H1 (cell line): ENCODE measurements around the gene ANKRD34B. TPM values are rescaled to one million over a fixed set of nuclear protein-coding genes. Genes with fewer than 3 reads are reported as not detected.

Source experiments
- JUND ChIP-seq: IDR thresholded peaks from 2 replicates; pipeline ENCODE4 v1.6.1; 2011; ENCODE audit warnings: mild to moderate bottlenecking, improper control_type of control experiment, low read length
- PHF8 ChIP-seq: fragments of 200-600 bp; sonication (generic); conservative IDR thresholded peaks from 2 replicates; pipeline ENCODE4 v1.7.1; 2012; ENCODE audit warnings: low read depth, mild to moderate bottlenecking, inconsistent platforms, low read length, moderate library complexity
- POLR2AphosphoS5 ChIP-seq: IDR thresholded peaks from 2 replicates; pipeline ENCODE4 v1.6.1; 2011; ENCODE audit warnings: low read depth, low read length
- RAD21 ChIP-seq, 2 experiments: IDR thresholded peaks in 1 of 2; conservative IDR thresholded peaks in 1 of 2; 2 replicates each; pipeline ENCODE4 v1.6.1; 2011; ENCODE audit warnings: low read depth in 2 of 2, low read length in 2 of 2, improper control_type of control experiment in 1 of 2, inconsistent platforms in 1 of 2, mild to moderate bottlenecking in 1 of 2, moderate library complexity in 1 of 2
- RBBP5 ChIP-seq: IDR thresholded peaks from 2 replicates; pipeline ENCODE4 v1.7.1; 2012; ENCODE audit warnings: low read depth, mild to moderate bottlenecking, inconsistent platforms, low read length, moderate library complexity, borderline replicate concordance
- polyA plus RNA-seq, 7 experiments: library from polyadenylated mRNA; depleted of rRNA in 3 of 7; stranded (reverse) in 5 of 7; unstranded in 2 of 7; fragments of >200 nt in 5 of 7; fragments of 200-250 nt in 2 of 7; gene quantifications; 1 replicate in 5 of 7; 2 replicates in 1 of 7; 4 replicates in 1 of 7; pipeline versions ENCODE4 v1.2.1 to v1.2.3, GENCODE V29; 2011 to 2013; ENCODE audit warnings: missing spikeins in 2 of 7, mixed read lengths in 2 of 7
- total RNA-seq: library from RNA; stranded (reverse); fragmentation: NEBNext Ultra II Directional; extraction: Animal tissue kit (Norgen Biotek cat#: 25700); gene quantifications from 2 replicates; pipeline ENCODE4 v1.2.1, GENCODE V29; 2021
- TF ChIP-seq, protein P1 (sequence below): fragments of 300-600 bp; sonication (generic); IDR thresholded peaks from 2 replicates; pipeline ENCODE4 v1.7.1; 2012; ENCODE audit warnings: low read length, moderate library complexity, mild to moderate bottlenecking, inconsistent platforms; ENCODE audit not compliant: insufficient replicate concordance
- TF ChIP-seq, protein P2 (sequence below), 3 experiments: IDR thresholded peaks; 1 replicate in 2 of 3; 2 replicates in 1 of 3; pipeline versions ENCODE4 v1.5.1 to v1.6.1; 2011; ENCODE audit warnings: low read length in 3 of 3, mild to moderate bottlenecking in 3 of 3, inconsistent platforms in 2 of 3, low read depth in 1 of 3, moderate library complexity in 1 of 3; ENCODE audit not compliant: insufficient read depth in 1 of 3; ENCODE audit errors: control extremely low read depth in 1 of 3

ANKRD34B gene
- total and polyA plus RNA-seq, 2 of the 8 experiments (the other 6 are each of a cell fraction or from before 2014, with no cell fraction given), result 1.5 to 6.3 TPM

DNA sequence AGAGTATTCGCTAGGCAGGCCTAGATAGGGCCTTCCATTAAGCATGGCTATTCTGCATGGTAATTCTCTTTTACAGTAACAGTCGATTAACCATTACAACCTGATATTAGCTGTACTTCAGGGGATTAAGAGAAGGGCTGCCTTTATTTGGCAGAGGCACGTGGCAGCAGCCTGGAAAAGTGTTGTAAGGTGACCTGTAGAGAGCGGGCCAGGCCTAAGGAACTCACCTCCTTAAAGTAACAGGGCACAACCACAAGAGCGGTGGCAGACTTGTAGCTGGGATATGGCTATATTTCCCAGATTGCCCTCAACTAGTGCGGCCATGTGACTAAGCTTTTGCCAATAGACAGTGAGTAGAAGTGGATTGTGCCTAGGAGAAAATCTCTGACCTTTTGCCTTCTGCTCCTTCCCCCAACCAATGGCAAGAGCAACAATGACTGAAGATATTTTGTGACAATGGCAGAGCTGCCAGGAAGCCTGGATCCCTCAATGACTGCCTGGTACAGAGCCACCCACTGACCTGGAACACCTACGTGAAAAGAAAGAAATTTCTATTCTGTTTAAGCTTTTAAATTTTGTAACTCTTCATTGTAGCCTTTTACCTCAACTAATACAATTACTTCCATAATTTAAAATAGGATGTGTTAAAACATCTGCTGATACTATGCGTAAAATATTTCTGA, 18.9 kb upstream of the ANKRD34B start (continued):
- TF ChIP-seq, protein P1, sequence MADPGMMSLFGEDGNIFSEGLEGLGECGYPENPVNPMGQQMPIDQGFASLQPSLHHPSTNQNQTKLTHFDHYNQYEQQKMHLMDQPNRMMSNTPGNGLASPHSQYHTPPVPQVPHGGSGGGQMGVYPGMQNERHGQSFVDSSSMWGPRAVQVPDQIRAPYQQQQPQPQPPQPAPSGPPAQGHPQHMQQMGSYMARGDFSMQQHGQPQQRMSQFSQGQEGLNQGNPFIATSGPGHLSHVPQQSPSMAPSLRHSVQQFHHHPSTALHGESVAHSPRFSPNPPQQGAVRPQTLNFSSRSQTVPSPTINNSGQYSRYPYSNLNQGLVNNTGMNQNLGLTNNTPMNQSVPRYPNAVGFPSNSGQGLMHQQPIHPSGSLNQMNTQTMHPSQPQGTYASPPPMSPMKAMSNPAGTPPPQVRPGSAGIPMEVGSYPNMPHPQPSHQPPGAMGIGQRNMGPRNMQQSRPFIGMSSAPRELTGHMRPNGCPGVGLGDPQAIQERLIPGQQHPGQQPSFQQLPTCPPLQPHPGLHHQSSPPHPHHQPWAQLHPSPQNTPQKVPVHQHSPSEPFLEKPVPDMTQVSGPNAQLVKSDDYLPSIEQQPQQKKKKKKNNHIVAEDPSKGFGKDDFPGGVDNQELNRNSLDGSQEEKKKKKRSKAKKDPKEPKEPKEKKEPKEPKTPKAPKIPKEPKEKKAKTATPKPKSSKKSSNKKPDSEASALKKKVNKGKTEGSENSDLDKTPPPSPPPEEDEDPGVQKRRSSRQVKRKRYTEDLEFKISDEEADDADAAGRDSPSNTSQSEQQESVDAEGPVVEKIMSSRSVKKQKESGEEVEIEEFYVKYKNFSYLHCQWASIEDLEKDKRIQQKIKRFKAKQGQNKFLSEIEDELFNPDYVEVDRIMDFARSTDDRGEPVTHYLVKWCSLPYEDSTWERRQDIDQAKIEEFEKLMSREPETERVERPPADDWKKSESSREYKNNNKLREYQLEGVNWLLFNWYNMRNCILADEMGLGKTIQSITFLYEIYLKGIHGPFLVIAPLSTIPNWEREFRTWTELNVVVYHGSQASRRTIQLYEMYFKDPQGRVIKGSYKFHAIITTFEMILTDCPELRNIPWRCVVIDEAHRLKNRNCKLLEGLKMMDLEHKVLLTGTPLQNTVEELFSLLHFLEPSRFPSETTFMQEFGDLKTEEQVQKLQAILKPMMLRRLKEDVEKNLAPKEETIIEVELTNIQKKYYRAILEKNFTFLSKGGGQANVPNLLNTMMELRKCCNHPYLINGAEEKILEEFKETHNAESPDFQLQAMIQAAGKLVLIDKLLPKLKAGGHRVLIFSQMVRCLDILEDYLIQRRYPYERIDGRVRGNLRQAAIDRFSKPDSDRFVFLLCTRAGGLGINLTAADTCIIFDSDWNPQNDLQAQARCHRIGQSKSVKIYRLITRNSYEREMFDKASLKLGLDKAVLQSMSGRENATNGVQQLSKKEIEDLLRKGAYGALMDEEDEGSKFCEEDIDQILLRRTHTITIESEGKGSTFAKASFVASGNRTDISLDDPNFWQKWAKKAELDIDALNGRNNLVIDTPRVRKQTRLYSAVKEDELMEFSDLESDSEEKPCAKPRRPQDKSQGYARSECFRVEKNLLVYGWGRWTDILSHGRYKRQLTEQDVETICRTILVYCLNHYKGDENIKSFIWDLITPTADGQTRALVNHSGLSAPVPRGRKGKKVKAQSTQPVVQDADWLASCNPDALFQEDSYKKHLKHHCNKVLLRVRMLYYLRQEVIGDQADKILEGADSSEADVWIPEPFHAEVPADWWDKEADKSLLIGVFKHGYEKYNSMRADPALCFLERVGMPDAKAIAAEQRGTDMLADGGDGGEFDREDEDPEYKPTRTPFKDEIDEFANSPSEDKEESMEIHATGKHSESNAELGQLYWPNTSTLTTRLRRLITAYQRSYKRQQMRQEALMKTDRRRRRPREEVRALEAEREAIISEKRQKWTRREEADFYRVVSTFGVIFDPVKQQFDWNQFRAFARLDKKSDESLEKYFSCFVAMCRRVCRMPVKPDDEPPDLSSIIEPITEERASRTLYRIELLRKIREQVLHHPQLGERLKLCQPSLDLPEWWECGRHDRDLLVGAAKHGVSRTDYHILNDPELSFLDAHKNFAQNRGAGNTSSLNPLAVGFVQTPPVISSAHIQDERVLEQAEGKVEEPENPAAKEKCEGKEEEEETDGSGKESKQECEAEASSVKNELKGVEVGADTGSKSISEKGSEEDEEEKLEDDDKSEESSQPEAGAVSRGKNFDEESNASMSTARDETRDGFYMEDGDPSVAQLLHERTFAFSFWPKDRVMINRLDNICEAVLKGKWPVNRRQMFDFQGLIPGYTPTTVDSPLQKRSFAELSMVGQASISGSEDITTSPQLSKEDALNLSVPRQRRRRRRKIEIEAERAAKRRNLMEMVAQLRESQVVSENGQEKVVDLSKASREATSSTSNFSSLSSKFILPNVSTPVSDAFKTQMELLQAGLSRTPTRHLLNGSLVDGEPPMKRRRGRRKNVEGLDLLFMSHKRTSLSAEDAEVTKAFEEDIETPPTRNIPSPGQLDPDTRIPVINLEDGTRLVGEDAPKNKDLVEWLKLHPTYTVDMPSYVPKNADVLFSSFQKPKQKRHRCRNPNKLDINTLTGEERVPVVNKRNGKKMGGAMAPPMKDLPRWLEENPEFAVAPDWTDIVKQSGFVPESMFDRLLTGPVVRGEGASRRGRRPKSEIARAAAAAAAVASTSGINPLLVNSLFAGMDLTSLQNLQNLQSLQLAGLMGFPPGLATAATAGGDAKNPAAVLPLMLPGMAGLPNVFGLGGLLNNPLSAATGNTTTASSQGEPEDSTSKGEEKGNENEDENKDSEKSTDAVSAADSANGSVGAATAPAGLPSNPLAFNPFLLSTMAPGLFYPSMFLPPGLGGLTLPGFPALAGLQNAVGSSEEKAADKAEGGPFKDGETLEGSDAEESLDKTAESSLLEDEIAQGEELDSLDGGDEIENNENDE, result no peak
- TF ChIP-seq RBBP5 (no peak), PHF8 (no peak), RAD21 (IDR thresholded peaks at IDR 0.05 in 1 of 2, conservative IDR thresholded peaks at IDR 0.05 in 1 of 2; ENCODE audit: low read depth in 2 of 2, low read length in 2 of 2) (peak; percentile 20 to 36; a peak in 2 of 4 replicates), JUND (no peak), POLR2AphosphoS5 (no peak)
- TF ChIP-seq, protein P2, sequence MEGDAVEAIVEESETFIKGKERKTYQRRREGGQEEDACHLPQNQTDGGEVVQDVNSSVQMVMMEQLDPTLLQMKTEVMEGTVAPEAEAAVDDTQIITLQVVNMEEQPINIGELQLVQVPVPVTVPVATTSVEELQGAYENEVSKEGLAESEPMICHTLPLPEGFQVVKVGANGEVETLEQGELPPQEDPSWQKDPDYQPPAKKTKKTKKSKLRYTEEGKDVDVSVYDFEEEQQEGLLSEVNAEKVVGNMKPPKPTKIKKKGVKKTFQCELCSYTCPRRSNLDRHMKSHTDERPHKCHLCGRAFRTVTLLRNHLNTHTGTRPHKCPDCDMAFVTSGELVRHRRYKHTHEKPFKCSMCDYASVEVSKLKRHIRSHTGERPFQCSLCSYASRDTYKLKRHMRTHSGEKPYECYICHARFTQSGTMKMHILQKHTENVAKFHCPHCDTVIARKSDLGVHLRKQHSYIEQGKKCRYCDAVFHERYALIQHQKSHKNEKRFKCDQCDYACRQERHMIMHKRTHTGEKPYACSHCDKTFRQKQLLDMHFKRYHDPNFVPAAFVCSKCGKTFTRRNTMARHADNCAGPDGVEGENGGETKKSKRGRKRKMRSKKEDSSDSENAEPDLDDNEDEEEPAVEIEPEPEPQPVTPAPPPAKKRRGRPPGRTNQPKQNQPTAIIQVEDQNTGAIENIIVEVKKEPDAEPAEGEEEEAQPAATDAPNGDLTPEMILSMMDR (IDR thresholded peaks at IDR 0.05; ENCODE audit: control extremely low read depth in 1 of 3, insufficient read depth in 1 of 3, low read depth in 1 of 3, low read length in 3 of 3), result peak in 1 of 3 experiments; percentile 18; a peak in 2 of 4 replicates
